ENCODE measurements around the gene RGS6. TPM values are rescaled to one million over a fixed set of nuclear protein-coding genes. Genes with fewer than 3 reads are reported as not detected.

Gene RGS6
- total RNA-seq, 2 experiments from 2014 or later = not detected

DNA sequence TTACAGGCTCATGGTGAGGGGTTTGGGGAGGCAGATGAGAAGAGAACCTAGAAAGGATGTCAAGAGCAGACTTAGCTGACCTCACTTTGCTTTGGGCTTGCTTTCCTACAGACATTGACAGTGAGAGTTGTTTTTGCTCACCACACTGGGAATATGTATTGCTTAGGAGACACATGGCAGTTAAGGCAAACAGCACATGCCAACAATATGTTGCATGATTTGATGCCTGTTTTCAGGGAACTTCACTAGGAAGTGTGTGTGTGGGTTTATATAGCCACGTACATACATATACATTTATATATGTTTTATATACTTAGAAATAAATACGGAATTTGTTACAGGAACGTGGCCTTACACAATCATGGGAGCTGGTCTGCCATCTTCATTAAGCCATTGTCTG, 346.1 kb downstream of the RGS6 start:
- Histone ChIP-seq H3K79me2 (ENCODE audit: insufficient read depth, low read depth, low read length) (no peaks in the 10 kb centered on the region), H4K20me1 (ENCODE audit: insufficient read depth, low read length) (no peaks in the 10 kb centered on the region), H3K36me3 (ENCODE audit: insufficient read depth, low read length) (no peaks in the 10 kb centered on the region), H3K9me3 (ENCODE audit: low read length) (no peaks in the 10 kb centered on the region), H3K4me1 (ENCODE audit: insufficient read depth, low read length, poor library complexity, severe bottlenecking) (no peaks in the 10 kb centered on the region), H3K27ac (ENCODE audit: low read depth, low read length, poor library complexity, severe bottlenecking) (no peak overlapping the region), H3K4me3 (ENCODE audit: low read depth, low read length, poor library complexity, severe bottlenecking) (no peak overlapping the region), H3K4me2 (ENCODE audit: low read length) (no peak overlapping the region), H3K9me2 (ENCODE audit: insufficient read depth, low read length) (no peaks in the 10 kb centered on the region), H2AFZ (ENCODE audit: low read length) (no peak overlapping the region)
- TF ChIP-seq, protein P1, sequence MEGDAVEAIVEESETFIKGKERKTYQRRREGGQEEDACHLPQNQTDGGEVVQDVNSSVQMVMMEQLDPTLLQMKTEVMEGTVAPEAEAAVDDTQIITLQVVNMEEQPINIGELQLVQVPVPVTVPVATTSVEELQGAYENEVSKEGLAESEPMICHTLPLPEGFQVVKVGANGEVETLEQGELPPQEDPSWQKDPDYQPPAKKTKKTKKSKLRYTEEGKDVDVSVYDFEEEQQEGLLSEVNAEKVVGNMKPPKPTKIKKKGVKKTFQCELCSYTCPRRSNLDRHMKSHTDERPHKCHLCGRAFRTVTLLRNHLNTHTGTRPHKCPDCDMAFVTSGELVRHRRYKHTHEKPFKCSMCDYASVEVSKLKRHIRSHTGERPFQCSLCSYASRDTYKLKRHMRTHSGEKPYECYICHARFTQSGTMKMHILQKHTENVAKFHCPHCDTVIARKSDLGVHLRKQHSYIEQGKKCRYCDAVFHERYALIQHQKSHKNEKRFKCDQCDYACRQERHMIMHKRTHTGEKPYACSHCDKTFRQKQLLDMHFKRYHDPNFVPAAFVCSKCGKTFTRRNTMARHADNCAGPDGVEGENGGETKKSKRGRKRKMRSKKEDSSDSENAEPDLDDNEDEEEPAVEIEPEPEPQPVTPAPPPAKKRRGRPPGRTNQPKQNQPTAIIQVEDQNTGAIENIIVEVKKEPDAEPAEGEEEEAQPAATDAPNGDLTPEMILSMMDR (conservative IDR thresholded peaks at IDR 0.05; ENCODE audit: low read length) = no peak
- TF ChIP-seq EZH2phosphoT487 (IDR thresholded peaks at IDR 0.05; ENCODE audit: borderline replicate concordance, low read depth, low read length) = no peak
- intact Hi-C loops (cut with micrococcal nuclease; ENCODE audit: unreplicated experiment) = no loop called here
- BruUV-seq (replicated peaks) = no TSS peak
- no peak for DNase-seq (ENCODE audit: low spot score)
- ChIA-PET CTCF (ENCODE audit: unreplicated experiment) (no interaction called here), POLR2A (no interaction called here)

DNA sequence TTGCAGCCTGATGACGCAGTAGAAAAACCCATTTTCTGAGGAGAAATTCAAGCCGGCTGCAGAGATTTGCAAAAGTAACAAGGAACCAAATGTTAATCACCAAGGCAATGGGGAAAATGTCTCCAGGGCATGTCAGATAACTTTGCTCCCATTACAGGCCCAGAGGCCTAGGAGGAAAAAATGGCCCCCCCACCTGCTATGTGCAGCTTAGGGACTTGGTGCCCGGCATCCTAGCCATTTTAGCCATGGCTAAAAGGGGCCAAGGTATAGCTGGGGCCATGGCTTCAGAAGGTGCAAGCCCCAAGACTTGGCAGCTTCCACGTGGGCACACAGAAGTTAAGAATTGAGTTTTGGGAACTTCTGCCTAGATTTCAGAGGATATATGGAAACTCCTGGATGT, 351.9 kb downstream of the RGS6 start:
- CTCF ChIA-PET (ENCODE audit: unreplicated experiment) = no interaction called here
- H3K27ac ChIP-seq (ENCODE audit: low read depth, low read length, poor library complexity, severe bottlenecking) = no peak overlapping the region
- no peaks in the 10 kb centered on the region for H3K4me1 ChIP-seq (ENCODE audit: insufficient read depth, low read length, poor library complexity, severe bottlenecking)
- BruUV-seq (replicated peaks) = no TSS peak
- no peaks in the 10 kb centered on the region for H3K79me2 ChIP-seq (ENCODE audit: insufficient read depth, low read depth, low read length)
- POLR2A ChIA-PET = no interaction called here
- TF ChIP-seq, protein P1 (conservative IDR thresholded peaks at IDR 0.05; ENCODE audit: low read length) = no peak
- TF ChIP-seq EZH2phosphoT487 (IDR thresholded peaks at IDR 0.05; ENCODE audit: borderline replicate concordance, low read depth, low read length) = no peak
- intact Hi-C loops (cut with micrococcal nuclease; ENCODE audit: unreplicated experiment) = no loop called here
- no peaks in the 10 kb centered on the region for H3K9me2 ChIP-seq (ENCODE audit: insufficient read depth, low read length)
- no peak for DNase-seq (ENCODE audit: low spot score)
- no peaks in the 10 kb centered on the region for H4K20me1 ChIP-seq (ENCODE audit: insufficient read depth, low read length)
- no peak overlapping the region for H2AFZ ChIP-seq (ENCODE audit: low read length)
- H3K4me3 ChIP-seq (ENCODE audit: low read depth, low read length, poor library complexity, severe bottlenecking) = no peak overlapping the region
- H3K4me2 ChIP-seq (ENCODE audit: low read length) = no peak overlapping the region
- H3K9me3 ChIP-seq (ENCODE audit: low read length) = peaks cover 7% of the 10 kb centered on the region; the same call in 1 of the 2 replicates
- no peaks in the 10 kb centered on the region for H3K36me3 ChIP-seq (ENCODE audit: insufficient read depth, low read length)

DNA sequence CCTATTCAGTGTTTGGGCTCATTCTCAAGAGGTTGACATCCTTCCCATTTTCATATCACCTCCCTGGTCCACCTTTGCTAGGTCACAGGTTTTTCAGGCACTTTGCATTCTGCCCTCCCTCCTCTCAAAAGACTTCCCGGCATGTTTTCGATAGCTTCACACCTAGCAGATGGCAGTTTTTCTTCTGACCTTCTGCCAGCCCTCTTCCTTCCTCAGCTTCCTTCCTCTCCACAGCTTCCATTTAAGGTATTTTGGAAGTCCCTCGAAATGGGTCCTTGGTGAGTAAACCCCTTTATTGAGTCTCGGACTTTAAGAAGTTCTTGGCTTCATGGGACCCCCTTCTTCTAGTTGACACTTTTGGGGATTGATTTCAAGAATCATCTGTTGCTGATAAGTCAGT, 358.0 kb downstream of the RGS6 start:
- Histone ChIP-seq H3K4me3 (ENCODE audit: low read depth, low read length, poor library complexity, severe bottlenecking) (no peak overlapping the region), H3K79me2 (ENCODE audit: insufficient read depth, low read depth, low read length) (no peaks in the 10 kb centered on the region), H3K9me2 (ENCODE audit: insufficient read depth, low read length) (no peaks in the 10 kb centered on the region), H2AFZ (ENCODE audit: low read length) (no peak overlapping the region), H3K9me3 (ENCODE audit: low read length) (peaks cover 6% of the 10 kb centered on the region; the same call in 1 of the 2 replicates), H3K4me1 (ENCODE audit: insufficient read depth, low read length, poor library complexity, severe bottlenecking) (no peaks in the 10 kb centered on the region), H4K20me1 (ENCODE audit: insufficient read depth, low read length) (no peaks in the 10 kb centered on the region), H3K36me3 (ENCODE audit: insufficient read depth, low read length) (no peaks in the 10 kb centered on the region), H3K4me2 (ENCODE audit: low read length) (no peak overlapping the region), H3K27ac (ENCODE audit: low read depth, low read length, poor library complexity, severe bottlenecking) (no peak overlapping the region)
- no TSS peak for BruUV-seq (replicated peaks)
- no peak for TF ChIP-seq EZH2phosphoT487 (IDR thresholded peaks at IDR 0.05; ENCODE audit: borderline replicate concordance, low read depth, low read length)
- TF ChIP-seq, protein P1 (conservative IDR thresholded peaks at IDR 0.05; ENCODE audit: low read length) = no peak
- CTCF ChIA-PET (ENCODE audit: unreplicated experiment) = no interaction called here
- intact Hi-C loops (cut with micrococcal nuclease; ENCODE audit: unreplicated experiment) = no loop called here
- no peak for DNase-seq (ENCODE audit: low spot score)
- POLR2A ChIA-PET = no interaction called here

Measured in OCI-LY7 (cell line).